ENCODE data around the gene BPIFB4. TPM values are rescaled to one million over a fixed set of nuclear protein-coding genes. Genes with fewer than 3 reads are reported as not detected.

The BPIFB4 gene
- total and polyA plus RNA-seq, 8 donors = not detected

DNA sequence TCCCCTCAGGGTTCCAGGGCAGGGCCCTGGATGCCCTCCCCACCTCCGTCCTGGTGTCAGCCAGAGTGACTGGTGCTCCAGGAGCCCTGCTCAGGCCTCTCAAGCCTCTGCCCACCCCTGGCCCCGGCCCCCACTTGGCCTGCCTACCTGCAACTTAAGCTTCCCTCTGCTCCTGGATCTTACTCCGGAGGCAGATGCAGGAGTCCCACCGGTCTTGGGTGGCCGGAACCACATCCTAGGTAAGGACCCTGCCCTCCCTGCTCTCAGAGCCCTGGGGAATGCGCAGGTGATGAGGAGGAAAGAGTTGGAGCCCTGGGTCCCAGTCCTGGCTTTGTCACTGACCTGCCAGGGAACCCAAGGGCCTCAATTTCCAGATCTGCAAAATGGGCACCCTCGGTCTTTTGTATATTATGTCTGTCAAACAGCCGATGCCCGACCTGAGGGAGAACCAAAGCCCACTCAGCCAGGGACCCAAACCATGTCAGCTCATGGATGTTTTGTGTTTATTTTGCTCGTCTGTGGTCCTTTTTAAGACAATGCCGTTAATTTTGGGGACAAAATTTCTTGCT is 54.0 kb downstream of the BPIFB4 start:
- no peak overlapping the region for H3K4me3 ChIP-seq
- no peak for ATAC-seq
- no peak for DNase-seq
- H3K27me3 ChIP-seq = peaks cover 0 to 16% of the 10 kb centered on the region in 2 donors
- no peaks in the 10 kb centered on the region for H3K4me1 ChIP-seq
- no peak overlapping the region for H3K27ac ChIP-seq
- TF ChIP-seq, protein P1, sequence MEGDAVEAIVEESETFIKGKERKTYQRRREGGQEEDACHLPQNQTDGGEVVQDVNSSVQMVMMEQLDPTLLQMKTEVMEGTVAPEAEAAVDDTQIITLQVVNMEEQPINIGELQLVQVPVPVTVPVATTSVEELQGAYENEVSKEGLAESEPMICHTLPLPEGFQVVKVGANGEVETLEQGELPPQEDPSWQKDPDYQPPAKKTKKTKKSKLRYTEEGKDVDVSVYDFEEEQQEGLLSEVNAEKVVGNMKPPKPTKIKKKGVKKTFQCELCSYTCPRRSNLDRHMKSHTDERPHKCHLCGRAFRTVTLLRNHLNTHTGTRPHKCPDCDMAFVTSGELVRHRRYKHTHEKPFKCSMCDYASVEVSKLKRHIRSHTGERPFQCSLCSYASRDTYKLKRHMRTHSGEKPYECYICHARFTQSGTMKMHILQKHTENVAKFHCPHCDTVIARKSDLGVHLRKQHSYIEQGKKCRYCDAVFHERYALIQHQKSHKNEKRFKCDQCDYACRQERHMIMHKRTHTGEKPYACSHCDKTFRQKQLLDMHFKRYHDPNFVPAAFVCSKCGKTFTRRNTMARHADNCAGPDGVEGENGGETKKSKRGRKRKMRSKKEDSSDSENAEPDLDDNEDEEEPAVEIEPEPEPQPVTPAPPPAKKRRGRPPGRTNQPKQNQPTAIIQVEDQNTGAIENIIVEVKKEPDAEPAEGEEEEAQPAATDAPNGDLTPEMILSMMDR (IDR thresholded peaks at IDR 0.05) = no peak
- H3K9me3 ChIP-seq = no peaks in the 10 kb centered on the region
- intact Hi-C loops (cut with DNase I) = no loop called here
- H3K36me3 ChIP-seq = no peaks in the 10 kb centered on the region

DNA sequence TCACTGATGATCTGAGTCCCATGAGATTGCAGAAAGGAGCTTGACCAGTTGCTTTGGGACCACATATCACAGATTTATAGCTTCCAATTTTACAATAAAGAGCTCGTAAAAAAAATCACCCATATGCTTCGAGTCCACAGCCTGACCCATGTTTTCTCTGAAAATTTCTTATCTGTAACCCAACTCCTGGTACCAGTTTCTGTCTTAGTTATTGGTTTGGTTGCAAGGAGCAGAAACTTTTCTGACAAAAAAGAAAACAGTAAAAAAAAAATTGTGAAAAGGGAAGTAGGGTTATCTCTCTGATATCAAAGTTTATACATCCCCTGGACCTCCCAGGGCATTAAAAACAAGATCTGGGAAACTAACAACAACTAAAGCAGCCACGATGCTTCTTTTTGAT is 57.8 kb downstream of the BPIFB4 start:
- ATAC-seq = no peak
- H3K27me3 ChIP-seq = peaks cover 0 to 4% of the 10 kb centered on the region in 2 donors
- intact Hi-C loops (cut with DNase I) = no loop called here
- no peaks in the 10 kb centered on the region for H3K9me3 ChIP-seq
- DNase-seq = no peak
- no peak overlapping the region for H3K4me3 ChIP-seq
- no peak overlapping the region for H3K27ac ChIP-seq
- H3K4me1 ChIP-seq = no peaks in the 10 kb centered on the region
- TF ChIP-seq, protein P1 (IDR thresholded peaks at IDR 0.05) = no peak
- H3K36me3 ChIP-seq = no peaks in the 10 kb centered on the region

DNA sequence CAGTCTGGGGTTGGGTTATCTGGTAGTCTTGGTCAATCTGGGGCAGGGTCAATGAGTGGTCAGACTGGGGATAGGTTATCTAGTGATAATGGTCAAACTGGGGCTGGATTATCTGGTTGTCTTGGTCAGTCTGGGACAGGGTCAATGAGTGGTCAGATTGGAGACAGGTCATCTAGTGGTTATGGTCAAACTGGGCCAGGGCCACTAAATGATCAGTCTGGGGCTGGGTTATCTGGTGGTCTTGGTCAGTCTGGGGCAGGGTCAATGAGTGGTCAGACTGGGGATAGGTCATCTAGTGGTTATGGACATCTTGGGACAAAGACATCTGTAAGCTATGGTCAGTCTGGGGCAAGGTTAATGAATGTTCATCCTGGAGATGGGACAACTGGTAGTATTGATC is 60.0 kb downstream of the BPIFB4 start:
- Histone ChIP-seq H3K4me3 (no peak overlapping the region), H3K9me3 (peaks cover 0 to 4% of the 10 kb centered on the region in 2 donors), H3K27ac (no peak overlapping the region), H3K27me3 (no peaks in the 10 kb centered on the region), H3K4me1 (no peaks in the 10 kb centered on the region), H3K36me3 (no peaks in the 10 kb centered on the region)
- intact Hi-C loops (cut with DNase I) = no loop called here
- TF ChIP-seq, protein P1 (IDR thresholded peaks at IDR 0.05) = no peak
- no peak for DNase-seq
- no peak for ATAC-seq

DNA sequence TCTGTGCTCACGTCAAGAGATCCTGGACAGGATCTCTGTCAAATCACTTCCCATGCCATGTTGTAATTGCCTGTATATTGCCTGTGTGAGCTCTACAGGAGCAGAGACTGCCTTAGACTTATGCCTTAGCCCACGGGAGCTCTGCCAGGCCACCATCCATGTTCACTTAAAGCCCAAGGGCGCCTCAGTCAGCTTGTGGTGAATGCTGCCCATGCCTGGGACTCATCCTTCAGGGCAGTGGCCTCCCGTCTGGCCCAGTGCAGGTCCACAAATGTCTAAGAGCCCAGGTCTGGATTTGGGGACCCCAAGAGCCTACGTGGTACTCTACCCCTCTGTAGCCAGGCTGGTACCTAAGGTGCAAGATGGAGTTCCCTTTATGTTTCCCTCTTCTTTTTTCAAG is 66.1 kb downstream of the BPIFB4 start:
- DNase-seq (no peak), ATAC-seq (no peak)
- intact Hi-C loops (cut with DNase I) = no loop called here
- Histone ChIP-seq H3K4me1 (no peaks in the 10 kb centered on the region), H3K4me3 (no peak overlapping the region), H3K36me3 (no peaks in the 10 kb centered on the region), H3K27ac (no peak overlapping the region), H3K27me3 (peaks cover 0 to 13% of the 10 kb centered on the region in 2 donors), H3K9me3 (peaks cover 0 to 4% of the 10 kb centered on the region in 2 donors)
- TF ChIP-seq, protein P1 (IDR thresholded peaks at IDR 0.05) = no peak

DNA sequence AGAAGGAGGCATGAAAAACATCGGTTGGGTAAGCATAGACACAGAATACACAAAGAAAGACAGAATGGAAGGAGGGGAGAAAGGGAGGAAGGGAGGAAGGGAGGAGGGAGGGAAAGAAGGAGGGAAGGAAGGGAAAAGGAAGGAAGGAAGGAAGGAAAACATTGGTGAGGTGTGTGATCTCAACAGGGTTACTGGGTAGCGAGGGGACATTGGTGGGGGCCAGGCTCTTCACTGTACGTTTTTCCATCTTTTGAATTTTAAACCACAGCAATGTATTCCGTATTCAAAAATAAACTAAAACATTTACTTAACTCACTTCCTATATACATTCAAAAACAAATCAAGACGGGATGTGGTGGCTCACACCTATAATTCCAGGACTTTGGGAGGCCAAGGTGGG is 67.9 kb downstream of the BPIFB4 start:
- TF ChIP-seq, protein P1 (IDR thresholded peaks at IDR 0.05) = no peak
- intact Hi-C loops (cut with DNase I) = no loop called here

More for the DNA sequence above, 67.9 kb downstream of the BPIFB4 start:
- Histone ChIP-seq H3K4me3 (no peak overlapping the region), H3K9me3 (peaks cover 0 to 4% of the 10 kb centered on the region in 2 donors), H3K36me3 (no peaks in the 10 kb centered on the region), H3K4me1 (no peaks in the 10 kb centered on the region), H3K27ac (no peak overlapping the region), H3K27me3 (peaks cover 0 to 13% of the 10 kb centered on the region in 2 donors)
- DNase-seq = no peak
- no peak for ATAC-seq
